VCaP (cell line): Measurements from ENCODE around the gene ZNF681.

ENCODE experiments used
- H3K27ac ChIP-seq: fragments of 450-650 bp; 2 replicates; pipeline ENCODE4 v1.5.1; 2017
- TF ChIP-seq, protein P1 (sequence below): fragments of 450-650 bp; conservative IDR thresholded peaks from 2 replicates; pipeline ENCODE4 v1.5.1; 2017; ENCODE audit warnings: mild to moderate bottlenecking, moderate library complexity

ZNF681 gene

DNA sequence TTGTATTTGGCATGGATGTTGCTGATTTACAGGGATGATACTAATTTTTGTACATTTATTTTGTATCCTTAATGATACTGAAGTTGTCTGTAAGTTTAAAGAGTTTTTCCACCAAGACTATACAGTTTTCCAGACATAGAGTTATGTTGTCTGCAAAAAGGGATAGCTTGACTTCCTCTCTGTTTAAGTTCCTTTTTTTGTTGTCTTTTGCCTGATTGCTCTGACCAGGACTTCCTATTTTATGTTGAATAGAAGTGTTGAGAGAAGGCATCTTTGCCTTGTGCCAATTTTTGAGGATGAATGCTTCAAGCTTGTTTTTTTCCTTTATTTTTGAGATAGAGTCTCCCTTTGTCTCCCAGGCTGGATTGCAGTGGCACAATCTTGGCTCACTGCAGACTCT lies 36.8 kb upstream of the ZNF681 start:
- TF ChIP-seq, protein P1, sequence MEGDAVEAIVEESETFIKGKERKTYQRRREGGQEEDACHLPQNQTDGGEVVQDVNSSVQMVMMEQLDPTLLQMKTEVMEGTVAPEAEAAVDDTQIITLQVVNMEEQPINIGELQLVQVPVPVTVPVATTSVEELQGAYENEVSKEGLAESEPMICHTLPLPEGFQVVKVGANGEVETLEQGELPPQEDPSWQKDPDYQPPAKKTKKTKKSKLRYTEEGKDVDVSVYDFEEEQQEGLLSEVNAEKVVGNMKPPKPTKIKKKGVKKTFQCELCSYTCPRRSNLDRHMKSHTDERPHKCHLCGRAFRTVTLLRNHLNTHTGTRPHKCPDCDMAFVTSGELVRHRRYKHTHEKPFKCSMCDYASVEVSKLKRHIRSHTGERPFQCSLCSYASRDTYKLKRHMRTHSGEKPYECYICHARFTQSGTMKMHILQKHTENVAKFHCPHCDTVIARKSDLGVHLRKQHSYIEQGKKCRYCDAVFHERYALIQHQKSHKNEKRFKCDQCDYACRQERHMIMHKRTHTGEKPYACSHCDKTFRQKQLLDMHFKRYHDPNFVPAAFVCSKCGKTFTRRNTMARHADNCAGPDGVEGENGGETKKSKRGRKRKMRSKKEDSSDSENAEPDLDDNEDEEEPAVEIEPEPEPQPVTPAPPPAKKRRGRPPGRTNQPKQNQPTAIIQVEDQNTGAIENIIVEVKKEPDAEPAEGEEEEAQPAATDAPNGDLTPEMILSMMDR = no peak
- no peak overlapping the region for H3K27ac ChIP-seq

DNA sequence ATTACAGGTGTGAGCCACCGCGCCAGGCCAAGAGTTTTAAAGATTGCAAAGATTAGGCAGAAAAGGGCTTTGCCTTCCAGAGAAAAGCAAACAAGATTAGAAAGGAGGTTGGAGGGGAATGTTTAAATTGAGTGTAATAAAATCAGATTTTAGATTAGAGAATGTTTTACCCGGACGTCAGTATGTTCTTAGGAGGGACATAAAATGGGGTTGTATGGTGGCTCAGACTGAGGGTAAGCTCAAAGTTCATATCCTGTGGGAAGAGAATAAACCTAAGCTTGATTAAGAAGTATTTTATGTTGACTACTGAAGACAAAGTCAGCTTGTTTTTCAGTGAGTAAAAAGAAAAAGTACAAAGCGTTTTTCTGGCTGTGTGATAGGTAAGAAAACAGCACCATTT lies 34.1 kb upstream of the ZNF681 start:
- TF ChIP-seq, protein P1 = no peak
- H3K27ac ChIP-seq = peak overlapping the region; percentile 56

DNA sequence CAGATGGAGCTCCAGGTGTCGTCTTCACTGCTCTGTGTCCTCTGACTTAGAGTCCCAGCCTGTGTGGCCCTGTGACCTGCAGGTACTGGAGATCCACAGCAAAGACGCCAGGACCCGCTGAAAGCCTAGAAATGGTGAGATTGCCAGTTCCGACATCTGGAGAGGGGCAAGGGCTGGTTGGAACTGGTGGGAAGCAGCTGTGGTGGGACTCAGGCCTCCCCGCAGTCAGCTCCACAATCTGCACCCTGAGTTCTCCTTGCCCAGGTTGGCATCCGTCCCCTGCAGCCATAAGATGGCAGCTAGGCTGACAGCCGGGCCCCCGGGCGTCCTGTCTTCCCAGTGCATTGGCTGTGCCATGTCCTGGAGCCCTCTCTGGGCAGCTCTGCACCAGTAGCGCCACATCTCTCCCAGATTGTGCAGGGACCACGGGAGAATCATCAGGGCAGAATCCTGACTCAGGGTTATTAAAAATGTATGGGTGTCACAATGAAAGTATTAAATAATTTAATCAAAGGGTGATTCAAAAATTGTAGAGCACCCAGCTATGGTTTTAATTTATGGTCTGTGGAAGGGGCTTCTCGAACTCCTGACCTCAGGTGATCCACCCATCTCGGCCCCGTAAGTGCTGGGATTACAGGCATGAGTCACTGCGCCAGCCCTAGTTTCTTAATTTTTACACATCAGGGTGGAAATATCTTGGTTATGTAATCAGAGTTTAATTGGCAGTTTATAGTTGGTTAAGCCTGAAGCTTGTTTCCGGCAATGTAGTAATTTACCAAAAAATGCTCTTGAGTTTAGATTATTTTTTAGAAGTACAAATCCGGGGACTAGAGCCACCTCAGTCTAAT lies 32.2 kb upstream of the ZNF681 start:
- TF ChIP-seq, protein P1 = no peak
- no peak overlapping the region for H3K27ac ChIP-seq

GRCh38 chr19:23789246-23789645 lies 30.6 kb upstream of the ZNF681 start:
- no peak overlapping the region for H3K27ac ChIP-seq
- TF ChIP-seq, protein P1 = no peak

- no peak overlapping the region for H3K27ac ChIP-seq
- TF ChIP-seq, protein P1 = no peak
Observed at GRCh38 chr19:23788411-23788810, 29.7 kb upstream of the ZNF681 start.

DNA sequence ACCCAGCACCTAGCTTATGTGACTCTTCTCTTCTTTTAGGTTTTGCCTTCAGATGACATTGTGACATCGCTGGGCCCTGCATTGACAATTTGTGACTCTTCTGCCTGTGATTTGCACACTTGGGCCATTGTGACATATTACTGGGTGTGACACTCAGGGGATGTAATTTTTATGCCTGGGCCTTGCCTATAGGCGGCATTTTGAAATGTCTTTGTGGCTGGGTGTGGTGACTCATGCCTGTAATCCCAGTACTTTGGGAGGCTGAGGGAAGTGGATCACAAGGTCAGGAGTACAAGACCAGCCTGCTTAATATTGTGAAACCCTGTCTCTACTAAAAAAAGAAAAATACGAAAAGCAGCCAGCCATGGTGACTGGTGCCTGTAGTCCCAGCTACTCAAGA lies 28.4 kb upstream of the ZNF681 start:
- TF ChIP-seq, protein P1 = no peak
- no peak overlapping the region for H3K27ac ChIP-seq

DNA sequence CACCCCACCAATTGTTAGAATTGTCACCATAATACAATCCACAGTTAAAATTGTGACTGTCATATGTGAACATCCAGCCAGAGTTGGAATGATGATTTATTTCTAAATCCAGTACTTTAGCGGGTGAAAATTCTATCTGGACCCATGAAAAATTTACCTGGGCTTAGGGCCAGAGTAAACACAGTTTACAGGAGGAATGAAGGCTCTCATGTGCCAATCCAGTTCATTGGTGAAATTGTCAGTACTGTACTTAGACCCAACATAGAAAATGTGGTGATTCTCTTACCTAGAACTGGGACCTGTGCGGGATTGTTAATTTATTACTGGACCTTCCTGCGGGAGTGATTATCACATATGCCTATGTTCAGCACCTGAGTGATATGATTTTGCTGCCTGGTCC lies 27.3 kb upstream of the ZNF681 start:
- H3K27ac ChIP-seq = no peak overlapping the region
- TF ChIP-seq, protein P1 = no peak
